ENCODE measurements around the gene DDHD1.
"Not testable (repeated sequence)": the region's sequence is repeated elsewhere in the genome, so short reads cannot be mapped to it uniquely, and the experiment has no call there.

DDHD1 gene

DNA sequence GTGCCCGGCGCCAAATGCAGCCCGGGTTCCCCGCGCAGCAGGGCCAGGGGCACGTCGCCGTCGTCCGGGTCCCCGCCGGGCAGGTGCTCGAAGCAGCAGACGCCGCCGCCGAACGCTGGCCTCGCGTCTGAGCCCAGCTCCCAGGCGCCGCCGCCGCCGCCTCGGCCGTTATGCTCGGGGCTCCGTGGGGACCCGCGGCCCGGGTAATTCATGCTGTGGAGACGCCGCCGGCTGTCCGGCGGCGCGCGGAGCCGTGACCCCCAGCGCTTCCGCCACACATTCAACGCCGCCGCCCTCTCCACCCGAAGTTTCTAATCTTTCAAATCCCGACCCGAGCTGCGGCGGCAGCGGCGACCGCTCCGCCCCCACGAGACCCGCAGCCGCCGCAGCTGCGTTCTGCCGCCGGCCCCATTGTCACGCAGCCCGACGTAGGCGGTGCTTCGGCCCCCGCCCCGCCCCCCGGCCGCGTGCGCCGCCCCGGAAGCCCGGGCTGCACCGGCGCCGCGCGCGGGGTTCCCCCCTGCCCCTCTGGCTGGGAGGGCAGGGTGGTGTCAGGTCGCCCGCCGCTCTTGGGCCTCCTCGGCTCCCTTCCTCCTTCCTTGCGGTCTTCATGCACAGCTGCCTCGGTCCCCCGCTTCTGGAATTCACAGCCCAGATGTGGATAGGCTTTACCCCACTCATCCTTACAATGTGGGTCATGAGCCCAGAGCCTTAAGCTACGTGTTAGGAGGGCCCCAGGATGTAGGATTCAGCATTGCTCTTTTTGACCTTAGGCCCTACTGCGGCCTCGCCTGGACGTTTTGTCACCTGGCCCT is at the start of gene DDHD1:
Gene DDHD1 (minus strand): TSS at position 437 of the 815 bp plus-strand sequence. CDS start 225 bp downstream, at position 212.
- peak; percentile 81 to 85 for DNase-seq

DNA sequence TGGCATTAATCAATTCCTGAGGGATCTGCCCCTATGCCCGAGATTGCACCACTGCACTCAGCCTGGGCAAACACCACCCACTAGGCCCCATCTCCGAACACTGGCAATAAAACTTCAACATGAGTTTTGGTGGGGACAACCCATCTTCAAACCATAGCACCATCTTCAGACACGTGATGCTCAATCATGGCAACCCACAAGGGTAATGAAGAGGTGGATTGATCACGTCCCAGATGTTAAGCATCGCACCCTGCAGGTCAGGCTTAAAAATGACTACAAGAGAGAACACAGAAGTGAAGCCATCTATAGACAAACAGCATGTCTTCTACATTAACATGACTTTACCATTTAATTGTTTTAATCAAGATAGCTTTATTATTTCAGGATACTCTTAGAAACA is 42.8 kb upstream of the DDHD1 start:
- DNase-seq, result no peak

DNA sequence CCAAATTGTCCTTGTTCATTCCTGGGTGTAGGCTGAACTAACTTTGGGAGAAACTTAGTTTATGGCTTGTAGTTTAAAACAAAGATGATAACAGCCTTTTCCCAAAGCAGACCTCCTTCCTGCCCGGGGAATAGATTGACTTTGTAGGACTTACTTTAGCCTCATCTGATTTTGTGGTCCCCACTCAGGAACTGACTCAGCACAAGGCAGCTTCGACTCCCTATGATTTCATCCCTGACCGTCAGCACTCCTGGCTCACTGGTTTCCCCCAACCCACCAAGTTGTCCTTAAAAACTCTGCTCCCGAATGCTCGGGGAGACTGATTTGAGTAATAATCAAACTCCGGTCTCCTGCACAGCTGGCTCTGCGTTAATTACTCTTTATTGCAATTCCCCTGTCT is 40.1 kb upstream of the DDHD1 start:
- no peak for DNase-seq

DNA sequence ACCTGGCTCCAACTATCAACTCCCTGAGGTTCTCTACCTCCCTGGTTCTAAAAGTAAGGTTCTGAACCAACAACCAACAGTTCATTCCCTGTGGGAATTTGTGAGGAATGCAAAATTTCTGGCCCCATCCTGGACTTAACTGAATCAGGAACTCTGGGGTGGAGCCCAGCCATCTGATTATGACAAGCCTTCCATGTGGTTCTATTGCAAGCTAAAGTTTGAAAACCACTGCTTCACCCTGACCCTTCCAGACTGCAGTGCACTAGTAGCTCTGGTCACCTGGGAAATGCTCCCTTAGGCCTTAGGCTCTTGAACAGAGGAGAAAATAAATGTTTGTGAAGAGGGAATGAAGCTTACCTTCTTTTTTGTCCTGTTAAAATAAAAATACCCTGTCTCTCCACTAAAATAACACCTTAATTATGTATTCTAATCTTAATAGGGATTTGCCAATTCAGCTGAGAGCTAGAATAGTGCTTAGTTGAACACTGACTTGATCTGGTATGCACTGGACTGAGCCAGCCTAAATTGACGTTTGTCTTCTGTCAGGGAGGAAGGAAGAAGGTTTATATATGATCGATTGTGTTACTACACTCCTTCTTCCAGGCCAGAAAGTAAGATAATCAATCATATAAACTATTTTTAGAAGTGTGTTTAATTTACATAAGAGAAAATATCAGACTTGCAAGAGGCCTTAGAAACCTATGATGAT is 39.1 kb upstream of the DDHD1 start:
- DNase-seq, result no peak

DNA sequence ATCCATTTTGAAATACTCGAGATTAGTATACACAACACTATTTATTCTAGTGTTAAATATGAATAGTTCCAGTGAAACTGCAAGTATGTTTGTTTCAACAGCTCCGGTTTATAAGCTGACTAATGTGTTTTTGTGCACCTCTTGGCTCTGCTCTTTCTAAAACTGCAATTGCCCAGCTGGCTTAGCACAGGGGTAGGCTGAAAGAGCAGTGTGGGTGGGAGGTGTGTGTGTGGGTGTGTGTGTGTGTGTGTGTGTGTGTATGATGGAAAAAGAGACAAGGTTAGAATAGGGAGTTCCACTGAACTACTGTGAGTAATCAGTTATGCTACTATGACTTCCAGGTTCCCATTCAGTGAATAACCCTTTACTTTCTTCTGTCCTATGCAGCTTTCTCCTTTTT is 37.8 kb upstream of the DDHD1 start:
- no peak for DNase-seq

DNA sequence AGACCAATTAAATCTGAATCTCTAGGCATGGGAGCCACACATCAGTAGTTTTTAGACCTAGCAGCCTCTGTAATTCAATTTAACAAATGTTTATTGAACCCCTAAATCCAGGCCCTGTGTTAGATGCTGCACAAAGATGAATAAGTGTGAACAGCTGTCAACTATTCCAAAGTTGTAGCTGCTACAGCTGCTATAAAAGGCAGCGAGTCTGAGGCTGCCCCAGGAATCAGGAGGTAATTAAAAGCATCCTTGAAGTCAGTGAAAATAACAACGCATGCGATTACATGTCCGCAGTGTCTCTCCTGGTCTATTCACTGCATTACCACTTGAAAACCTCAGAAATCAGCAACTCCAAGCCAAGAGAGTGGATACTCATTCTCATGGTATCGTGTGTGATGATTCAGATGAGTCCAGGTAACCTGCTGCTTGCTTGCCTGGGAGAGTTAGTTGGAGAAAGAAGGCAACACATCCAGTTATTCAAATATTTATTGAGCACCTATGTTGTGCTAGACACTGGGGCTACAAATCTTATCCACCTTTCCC is 34.9 kb upstream of the DDHD1 start:
- DNase-seq, result no peak

DNA sequence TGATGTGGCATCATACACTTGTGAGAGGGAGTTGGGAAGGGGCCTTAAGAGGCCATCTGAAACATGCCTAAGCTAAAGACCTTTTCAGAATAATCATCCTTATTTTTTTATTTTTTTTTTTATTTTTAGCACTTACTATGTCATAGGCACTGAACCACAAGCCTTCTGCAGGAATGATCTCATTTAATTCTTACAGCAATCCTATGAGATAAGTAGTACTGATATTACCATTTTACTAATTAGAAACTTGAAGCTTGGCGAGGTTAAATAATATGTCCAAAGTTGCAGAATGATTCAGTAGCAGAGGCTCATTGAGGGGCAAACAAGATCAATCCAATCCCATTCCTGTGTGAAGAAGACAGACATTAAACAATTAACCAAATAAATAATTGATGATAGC is 33.4 kb upstream of the DDHD1 start:
- no peak for DNase-seq

DNA sequence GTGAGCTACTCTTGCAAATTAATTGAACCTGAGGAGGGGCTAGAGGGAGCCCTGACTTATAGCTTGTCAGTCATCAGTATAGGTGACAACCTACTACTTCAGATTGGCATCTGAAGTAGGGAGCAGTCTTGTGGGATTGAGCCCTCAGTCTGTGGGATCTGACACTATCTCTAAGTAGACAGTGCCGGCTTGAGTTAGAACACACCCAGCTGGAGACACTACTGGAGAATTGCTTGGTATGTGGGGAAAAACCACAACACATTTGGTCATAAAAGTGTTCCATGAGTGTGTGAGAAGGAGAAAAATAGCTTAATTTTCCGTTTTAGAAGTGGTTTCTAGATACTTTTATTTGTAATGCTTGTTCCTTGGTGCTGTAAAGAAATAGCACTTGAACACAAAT is 30.5 kb upstream of the DDHD1 start:
- DNase-seq, result no peak

DNA sequence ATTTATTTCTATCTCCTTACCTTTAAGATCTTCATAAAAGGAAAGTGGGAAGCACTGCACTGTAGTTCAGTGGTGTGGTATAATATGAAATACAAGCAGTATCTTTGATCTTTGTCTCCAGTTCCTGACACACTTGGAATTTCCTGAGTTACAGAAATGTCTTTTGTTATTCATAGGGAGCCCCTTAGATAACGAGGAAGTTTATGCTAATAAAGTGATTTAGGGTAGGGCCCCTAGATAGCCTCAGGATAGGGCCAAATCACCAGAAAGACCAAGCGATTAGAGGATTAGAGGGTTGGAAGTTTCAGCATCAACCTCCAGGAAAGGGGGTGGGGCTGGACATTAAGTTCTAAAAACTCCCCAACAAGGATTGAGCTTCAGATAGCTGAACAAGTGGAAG is 29.9 kb upstream of the DDHD1 start:
- DNase-seq, result no peak

DNA sequence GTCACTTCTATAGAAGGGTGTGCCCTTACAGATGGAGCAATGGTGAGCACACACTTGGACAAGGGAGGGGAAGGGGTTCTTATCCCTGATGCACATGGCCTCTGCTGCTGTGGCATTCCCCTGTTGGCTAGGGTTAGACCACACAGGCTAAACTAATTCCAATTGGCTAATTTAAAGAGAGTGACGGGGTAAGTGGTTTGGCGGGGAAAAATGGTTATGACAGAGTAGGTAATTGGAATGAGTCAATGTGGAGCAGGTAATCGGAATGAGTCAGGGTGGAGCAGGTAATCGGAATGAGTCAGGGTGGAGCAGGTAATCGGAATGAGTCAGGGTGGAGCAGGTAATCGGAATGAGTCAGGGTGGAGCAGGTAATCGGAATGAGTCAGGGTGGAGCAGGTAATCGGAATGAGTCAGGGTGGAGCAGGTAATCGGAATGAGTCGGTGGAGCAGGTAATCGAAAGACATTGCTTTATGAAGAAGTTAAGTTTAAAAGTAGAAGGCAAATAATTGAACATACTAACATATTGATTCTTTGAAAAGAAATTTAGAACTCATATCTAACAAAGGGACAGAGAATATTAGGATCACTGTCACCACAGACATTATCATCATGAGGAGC is 28.4 kb upstream of the DDHD1 start:
- not testable (repeated sequence) for DNase-seq

DNA sequence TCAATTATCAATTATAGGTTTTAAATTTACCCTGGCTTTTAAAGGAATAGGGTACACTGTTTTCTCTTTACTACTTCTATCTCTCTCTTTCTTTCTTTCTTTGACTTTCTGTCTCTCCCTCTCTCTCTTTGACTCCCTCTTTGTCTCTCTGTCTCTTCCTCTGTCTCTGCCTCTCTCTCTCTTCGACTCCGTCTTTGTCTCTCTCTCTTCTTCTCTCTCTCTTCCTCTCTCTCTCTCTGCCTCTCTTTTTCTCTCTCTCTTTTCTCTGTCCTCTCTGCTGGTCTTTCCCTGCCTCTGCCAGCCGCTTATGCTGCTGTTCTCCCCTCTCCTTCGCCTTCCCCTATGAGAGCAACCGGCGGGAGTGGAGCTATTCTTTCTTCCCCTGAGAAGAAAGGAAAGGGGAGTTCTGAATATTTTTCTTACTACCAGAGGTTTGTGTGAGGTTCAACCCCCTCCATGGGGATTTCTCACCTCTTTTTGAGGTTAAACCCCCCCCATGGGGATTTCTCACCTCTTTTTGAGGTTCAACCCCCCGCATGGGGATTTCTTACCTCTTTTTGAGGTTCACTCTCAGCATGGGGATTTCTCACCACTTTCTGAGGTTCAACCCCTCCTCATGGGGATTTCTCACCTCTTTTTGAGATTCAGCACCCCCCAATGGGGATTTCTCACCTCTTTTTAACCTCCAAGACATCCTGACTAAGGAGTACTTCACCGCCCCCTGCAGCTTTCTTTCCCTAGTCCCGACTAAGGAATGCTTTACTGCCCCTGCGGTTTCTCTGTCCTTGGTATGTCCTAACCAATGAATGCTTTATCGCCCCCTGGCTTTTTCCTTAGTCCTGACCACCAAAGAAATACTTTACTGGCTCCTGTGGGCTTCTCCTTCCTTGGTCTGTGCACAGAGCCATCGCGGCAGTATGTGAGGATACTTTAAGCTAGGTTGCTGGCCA is 27.4 kb upstream of the DDHD1 start:
- DNase-seq, result no peak

DNA sequence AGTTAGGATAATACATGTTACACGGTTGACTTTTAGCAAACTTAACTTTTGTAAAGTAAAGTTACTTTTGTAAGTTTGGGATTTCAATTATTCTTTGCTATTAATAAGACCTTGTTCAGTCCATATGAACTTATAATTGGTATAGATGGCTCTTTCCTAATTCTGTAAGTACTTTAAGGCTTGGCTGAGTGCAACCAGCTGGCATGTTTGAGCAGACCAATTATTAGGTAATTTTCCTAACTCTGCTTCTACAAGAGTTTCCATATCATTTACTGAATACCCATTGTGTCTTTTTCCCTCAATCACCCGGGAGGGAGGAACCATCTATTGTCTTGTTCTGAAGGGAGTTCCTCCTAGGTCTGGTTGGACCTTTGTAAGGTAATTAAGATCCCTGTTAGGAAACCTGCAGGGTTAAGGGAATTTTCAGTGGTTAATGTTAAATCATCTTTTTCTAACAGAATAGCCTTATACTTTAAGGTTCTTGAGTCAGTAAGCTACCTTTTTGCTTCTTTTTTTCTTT is 26.4 kb upstream of the DDHD1 start:
- DNase-seq, result not testable (repeated sequence)

DNA sequence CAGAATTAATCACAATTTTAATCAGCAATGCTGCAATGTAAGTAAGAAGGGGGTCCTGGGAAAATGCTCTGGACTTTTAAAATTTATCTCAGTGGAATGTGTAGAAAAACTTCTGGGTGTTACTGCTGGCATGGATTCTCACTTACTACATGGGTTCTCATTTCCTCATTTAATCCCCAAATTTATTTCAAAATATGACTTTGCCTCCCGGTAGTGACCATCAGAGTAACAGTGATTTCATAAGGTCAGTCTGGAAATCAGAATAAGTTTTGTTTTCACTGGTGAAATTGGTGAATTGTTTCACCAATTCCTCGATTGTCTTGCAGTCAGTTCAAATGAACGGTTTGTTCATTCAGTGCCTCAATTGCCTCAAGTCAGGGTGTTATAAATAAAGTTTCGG is 22.3 kb upstream of the DDHD1 start:
- DNase-seq, result no peak

DNA sequence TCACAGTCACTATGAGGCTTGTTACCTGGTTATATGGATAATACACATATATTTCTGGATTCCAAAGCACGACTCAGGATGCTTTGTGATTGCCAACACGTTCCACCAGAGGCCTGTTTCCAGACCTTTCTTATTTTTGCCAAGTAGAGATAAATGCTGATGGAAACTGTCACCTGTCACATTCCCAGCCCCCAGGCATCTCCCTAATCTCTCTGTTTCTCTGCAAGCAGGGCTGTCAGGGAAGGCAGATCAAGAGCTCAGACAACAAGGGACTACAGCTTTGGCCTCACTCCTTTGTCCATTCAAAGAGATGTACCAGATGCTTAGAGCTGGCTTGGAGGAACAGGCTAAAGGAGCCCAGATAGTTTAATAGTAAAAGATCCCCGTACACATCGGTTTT is 21.8 kb upstream of the DDHD1 start:
- no peak for DNase-seq

DNA sequence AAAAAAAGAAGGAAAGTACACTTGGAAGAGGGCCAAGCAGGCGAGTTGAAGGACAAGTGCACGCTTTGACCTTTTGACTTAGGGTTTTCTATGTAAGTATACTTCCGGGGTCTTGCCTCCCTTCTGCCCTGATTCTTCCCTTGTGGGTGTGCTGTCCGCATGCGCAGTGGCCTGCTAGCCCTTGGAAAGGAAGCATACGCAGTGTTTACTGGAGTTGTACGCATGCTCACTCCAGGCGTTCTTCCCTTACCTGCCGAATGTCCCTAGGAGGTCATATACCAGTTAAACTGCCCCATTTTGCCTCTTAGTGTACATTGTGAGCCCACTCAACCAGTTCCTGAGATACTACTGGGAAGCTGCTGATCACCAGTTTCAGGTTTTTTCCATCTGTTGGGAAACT is 15.7 kb upstream of the DDHD1 start:
- DNase-seq, result no peak

DNA sequence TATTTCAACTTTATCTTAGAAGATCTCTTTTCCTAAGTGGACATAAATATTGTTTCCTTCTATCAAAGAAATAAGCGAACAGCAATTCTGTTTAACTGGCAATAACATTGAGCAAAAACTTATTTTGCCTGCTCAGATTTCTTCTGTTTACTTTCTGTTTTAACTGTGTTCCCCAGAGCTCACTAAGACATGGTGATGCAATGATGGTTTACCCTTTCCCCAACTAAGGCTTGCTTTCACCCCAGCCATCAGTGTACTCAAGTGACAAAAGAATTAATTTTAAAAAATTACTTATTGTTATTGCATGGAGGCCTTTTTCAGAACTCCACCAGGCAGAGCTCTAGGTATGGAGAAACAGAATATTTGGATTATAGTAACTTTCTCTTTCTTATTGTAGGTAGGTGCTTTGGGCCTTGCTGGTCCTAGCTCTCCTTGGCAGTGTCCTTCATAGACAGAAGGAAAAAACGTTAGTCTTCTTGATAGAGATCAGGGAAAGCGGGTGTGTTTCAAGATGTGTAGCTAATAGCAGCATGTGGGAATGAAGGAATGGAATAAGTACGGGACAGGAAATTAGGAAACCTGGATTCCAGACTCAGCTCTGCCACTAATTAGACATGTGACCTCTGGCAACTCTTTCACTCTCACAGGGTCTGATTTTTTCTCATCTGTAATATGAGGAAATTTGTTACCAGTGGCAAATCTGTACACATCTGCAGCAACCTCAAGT is 14.6 kb upstream of the DDHD1 start:
- no peak for DNase-seq

DNA sequence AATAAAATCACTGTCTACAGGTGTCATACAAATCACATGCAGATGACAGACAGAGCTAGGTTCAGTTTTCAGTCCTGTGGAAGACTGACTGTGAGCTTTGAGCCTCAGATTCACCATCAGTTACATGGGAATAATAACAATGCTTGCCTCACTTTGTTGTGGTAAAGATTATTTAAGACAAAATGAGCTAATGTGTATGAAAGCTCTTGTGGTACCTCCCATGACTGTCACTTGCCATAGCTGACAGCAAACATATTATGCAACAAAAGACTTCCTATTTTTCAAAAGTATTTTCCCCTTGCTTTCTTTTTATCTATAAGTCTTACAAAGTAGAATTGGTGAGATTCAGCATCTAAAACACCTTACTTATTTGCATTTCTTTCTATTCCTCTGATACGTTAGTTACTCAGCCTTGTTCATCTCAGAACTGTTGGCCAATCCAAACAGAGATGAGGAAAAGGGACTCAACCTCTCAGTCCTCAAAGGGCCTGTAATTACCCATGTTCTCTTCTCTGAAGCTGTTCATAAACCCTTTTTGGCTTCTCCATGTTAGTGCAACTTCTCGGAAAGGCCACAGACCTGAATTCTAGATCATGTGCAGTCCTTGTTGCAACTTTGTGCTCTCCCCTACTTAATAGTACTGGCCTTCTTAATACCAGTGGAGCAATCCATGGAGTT is 8.8 kb upstream of the DDHD1 start:
- no peak for DNase-seq

DNA sequence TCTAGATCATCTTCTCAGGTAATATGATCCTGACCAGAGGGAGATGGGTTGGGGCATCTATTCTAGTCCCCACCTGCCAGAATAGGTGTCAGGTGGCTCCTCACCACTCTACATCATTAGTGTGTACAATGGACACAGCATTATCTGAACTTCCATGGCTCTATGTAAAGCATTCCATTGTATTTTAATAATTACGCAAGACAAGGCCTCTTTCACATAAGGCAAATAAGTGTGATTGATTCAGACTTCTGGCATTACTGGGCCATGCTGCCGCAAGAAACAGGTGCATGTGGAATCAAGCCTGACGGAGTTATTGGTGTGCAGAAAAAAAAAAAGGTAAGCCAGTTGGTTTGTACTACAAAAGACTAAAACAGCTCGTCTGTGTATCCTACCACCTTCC is 3.1 kb upstream of the DDHD1 start:
- DNase-seq, result peak; percentile 6 to 43

DNA sequence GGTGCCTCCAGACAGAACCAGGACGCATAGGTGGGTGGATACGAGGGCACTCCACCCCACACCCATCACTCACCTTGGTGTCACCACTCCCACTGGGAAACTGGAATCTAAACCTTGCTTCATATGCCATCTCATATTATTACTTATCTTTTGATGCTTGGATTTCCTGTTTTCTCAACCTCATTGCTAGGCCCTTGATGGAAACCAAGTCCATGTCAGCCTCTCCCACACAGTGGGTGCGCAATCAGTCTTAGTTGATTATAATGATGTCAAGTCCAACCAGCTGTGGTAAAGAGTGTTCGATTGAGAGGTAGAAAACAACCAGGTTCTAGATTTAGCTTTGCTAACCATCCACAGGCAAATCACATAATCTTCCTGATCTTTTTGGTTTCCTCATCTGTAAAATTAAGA is 584 bp upstream of the DDHD1 start:
- DNase-seq, result no peak

DNA sequence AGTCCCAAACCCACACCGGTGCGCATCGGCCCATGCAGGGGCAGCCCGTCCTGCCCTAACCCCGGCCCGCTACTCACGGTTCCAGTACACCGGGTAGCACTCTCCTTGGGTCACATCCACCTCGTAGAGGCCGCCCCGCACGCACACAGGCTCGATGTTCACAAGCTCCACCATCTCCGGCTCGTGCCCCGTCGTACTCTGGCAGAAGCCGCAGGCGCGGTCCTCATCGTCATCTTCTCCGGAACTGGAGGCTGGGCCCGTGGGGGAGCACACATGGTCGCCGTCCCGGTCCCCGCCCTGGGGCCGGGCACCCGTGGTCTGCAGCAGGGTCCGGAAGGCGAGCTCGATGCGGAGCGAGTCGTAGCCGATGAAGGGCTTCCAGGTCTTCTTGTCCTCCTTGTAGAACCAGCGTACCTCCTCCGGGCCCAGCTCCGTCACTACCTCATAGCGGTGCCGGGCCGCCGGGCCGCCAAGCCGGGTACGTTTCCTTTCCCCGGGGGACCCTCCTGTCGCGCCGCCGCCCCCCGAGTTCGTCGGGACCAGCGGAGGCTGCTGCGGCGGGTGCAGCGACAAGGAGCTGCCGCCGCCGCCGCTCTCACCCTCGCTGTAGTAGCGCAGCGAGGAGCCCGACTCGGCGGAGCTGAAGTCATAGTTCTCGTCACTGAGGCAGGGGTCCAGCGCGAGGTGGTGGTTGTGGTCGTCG is 788 bp downstream of the DDHD1 start:
- peak; percentile 20 to 59 for DNase-seq

All from NCI-H2081 (cell line).